T-helper 2 cell treated with Interferon-gamma antibody and Interleukin-4, amounts not matched to agents 100 ng/mL and 5 ng/mL, for 36 hours (primary cell): ENCODE results near the gene GPC5. TPM values are rescaled to one million over a fixed set of nuclear protein-coding genes. Genes with fewer than 3 reads are reported as not detected.
"Not testable (repeated sequence)": the region's sequence is repeated elsewhere in the genome, so short reads cannot be mapped to it uniquely, and the experiment has no call there.

Source experiments
- intact Hi-C: fragments of 100-400 bp; cut with micrococcal nuclease; formaldehyde crosslinking; loops from one replicate; pipeline ENCODE4 v1.15.1; 2023
- total RNA-seq: library from RNA; stranded (reverse); gene quantifications from 2 replicates; pipeline ENCODE4 v1.2.3, GENCODE V29; 2022

Gene GPC5
- total RNA-seq, 1 donor from 2014 or later, result not detected

GRCh38 chr13:91845612-91846011 lies 447.2 kb downstream of the GPC5 start:
- intact Hi-C loops, result no loop called here

GRCh38 chr13:91863699-91864098 lies 465.3 kb downstream of the GPC5 start:
- intact Hi-C loops, result no loop called here

- intact Hi-C loops, result no loop called here
Observed at GRCh38 chr13:91868351-91868750, 469.9 kb downstream of the GPC5 start.

GRCh38 chr13:91878491-91878890 lies 480.1 kb downstream of the GPC5 start:
- intact Hi-C loops, result no loop called here

GRCh38 chr13:91879360-91879759 lies 480.9 kb downstream of the GPC5 start:
- intact Hi-C loops, result no loop called here

GRCh38 chr13:91882918-91883317 lies 484.5 kb downstream of the GPC5 start:
- intact Hi-C loops, result no loop called here

- intact Hi-C loops, result no loop called here
Observed at GRCh38 chr13:91889641-91890040, 491.2 kb downstream of the GPC5 start.

GRCh38 chr13:91891141-91891540 lies 492.7 kb downstream of the GPC5 start:
- intact Hi-C loops, result no loop called here

GRCh38 chr13:91893040-91893439 lies 494.6 kb downstream of the GPC5 start:
- intact Hi-C loops, result no loop called here

GRCh38 chr13:91894316-91894715 lies 495.9 kb downstream of the GPC5 start:
- intact Hi-C loops, result no loop called here

GRCh38 chr13:91896547-91896946 lies 498.1 kb downstream of the GPC5 start:
- intact Hi-C loops, result no loop called here

- intact Hi-C loops, result not testable (repeated sequence)
Observed at GRCh38 chr13:91898986-91899385, 500.6 kb downstream of the GPC5 start.

GRCh38 chr13:91902291-91902690 lies 503.9 kb downstream of the GPC5 start:
- intact Hi-C loops, result no loop called here

GRCh38 chr13:91904005-91904404 lies 505.6 kb downstream of the GPC5 start:
- intact Hi-C loops, result no loop called here

- intact Hi-C loops, result no loop called here
Observed at GRCh38 chr13:91904597-91904996, 506.2 kb downstream of the GPC5 start.

- intact Hi-C loops, result no loop called here
Observed at GRCh38 chr13:91907398-91907797, 509.0 kb downstream of the GPC5 start.

- intact Hi-C loops, result no loop called here
Observed at GRCh38 chr13:91909617-91910016, 511.2 kb downstream of the GPC5 start.

- intact Hi-C loops, result no loop called here
Observed at GRCh38 chr13:91922969-91923592, 524.7 kb downstream of the GPC5 start.

- intact Hi-C loops, result no loop called here
Observed at GRCh38 chr13:91930687-91931086, 532.3 kb downstream of the GPC5 start.

GRCh38 chr13:91934354-91934753 lies 535.9 kb downstream of the GPC5 start:
- intact Hi-C loops, result no loop called here

- intact Hi-C loops, result no loop called here
Observed at GRCh38 chr13:91946498-91947070, 548.2 kb downstream of the GPC5 start.

- intact Hi-C loops, result no loop called here
Observed at GRCh38 chr13:91948736-91949135, 550.3 kb downstream of the GPC5 start.

GRCh38 chr13:91950803-91951202 lies 552.4 kb downstream of the GPC5 start:
- intact Hi-C loops, result no loop called here
